Stimulated activated memory B cell treated with anti-CD40 and anti-IgM and Interleukin-4, amounts not matched to agents 10 μg/mL and 1 μg/mL and 100 μg/mL, for 72 hours (primary cell): Measurements from ENCODE around the gene ACVR1.

Experiments used
- ATAC-seq: fragments of 150-1000 bp; cut with Tn5 transposase; 2 replicates; pipeline ENCODE4 v1.10.0; 2021
- H3K27ac Mint-ChIP-seq: one replicate; pipeline ENCODE4 v1.8.0; 2022; ENCODE audit warnings: mild to moderate bottlenecking, mixed read lengths
- H3K27me3 Mint-ChIP-seq: one replicate; pipeline ENCODE4 v1.8.0; 2022; ENCODE audit warnings: mixed read lengths
- H3K36me3 Mint-ChIP-seq: one replicate; pipeline ENCODE4 v1.8.0; 2022; ENCODE audit warnings: mixed read lengths
- H3K4me1 Mint-ChIP-seq: one replicate; pipeline ENCODE4 v1.8.0; 2022; ENCODE audit warnings: mixed read lengths
- H3K4me3 Mint-ChIP-seq: one replicate; pipeline ENCODE4 v1.8.0; 2022; ENCODE audit warnings: mild to moderate bottlenecking, moderate library complexity, mixed read lengths
- H3K9me3 Mint-ChIP-seq: one replicate; pipeline ENCODE4 v1.8.0; 2022; ENCODE audit warnings: mixed read lengths

ACVR1 gene

DNA sequence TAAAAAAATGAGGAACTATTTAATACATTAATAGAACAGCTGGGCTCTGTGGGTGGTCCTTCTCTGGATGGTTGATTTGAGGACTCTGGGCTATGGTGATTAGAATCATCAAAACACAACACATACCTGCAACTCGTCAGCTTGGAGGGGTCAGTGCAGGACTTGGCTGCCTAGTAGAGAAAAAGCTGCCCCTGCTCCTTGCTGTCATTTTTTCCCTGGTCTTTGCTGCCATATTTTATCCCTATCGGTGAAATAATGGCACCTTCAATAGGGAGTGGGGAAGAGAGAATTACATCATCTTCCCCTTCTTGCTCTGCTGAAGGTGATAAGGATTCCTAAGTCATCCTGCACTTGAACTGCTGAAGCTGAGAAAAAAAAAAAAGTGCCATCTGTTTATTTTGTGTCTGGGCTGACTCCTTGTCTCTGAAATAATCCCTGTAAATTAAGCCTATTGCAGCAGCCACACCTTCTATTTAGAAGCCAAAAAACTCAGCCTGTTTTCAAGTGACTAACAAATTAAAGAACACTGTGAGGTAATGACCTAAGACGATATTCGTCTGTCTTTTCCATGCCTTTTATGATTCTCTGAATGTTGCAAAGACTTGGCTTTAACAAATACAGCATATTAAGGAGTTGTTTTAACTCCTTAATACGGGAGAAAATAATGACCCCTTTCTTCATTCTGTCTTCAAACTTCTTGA, 89.3 kb downstream of the ACVR1 start:
- no peaks in the 10 kb centered on the region for H3K36me3 Mint-ChIP-seq

DNA sequence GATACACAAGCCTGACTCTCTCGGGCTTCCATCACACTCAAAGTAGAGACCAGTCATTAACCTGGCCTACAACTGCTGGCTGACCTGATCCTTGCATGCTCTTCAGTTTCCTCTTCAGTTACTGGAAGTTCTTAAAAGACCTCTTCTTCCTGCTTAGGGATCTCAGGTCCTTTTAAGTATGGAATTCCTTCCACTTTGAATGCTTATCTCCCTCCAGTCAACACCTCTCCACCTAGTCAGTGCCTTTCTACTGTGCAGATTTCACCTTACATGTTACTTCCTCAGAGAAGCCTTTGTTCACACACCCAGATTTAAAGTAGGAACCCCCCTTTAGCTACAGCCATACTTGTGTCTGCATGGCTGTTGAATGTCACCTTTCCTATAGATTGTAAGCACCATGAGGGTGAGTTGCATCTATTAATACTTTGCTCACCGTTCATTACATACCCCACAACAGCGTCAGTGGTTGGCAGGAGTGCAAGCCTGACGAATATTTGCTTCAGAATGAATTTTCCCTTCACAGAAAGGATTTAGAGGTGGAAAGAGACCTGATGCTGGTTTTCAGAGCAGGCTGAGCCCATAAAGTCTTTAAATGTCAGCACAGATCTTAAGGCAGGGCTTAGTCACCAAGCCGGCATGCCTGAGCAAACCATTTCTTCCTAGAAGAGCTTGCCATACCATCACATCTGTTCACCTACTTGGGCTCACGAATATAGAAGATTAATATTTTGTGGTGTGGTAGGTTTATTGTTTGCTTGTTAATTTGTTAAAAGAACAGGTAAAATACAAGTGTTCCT, 90.1 kb downstream of the ACVR1 start:
- H3K4me3 Mint-ChIP-seq: no peak overlapping the region

More for the DNA sequence above, 89.3 kb downstream of the ACVR1 start:
- no peak overlapping the region for H3K4me3 Mint-ChIP-seq
- no peak for ATAC-seq
- H3K4me1 Mint-ChIP-seq: peaks cover 11% of the 10 kb centered on the region
- H3K27ac Mint-ChIP-seq: no peak overlapping the region
- no peaks in the 10 kb centered on the region for H3K9me3 Mint-ChIP-seq
- no peaks in the 10 kb centered on the region for H3K27me3 Mint-ChIP-seq

DNA sequence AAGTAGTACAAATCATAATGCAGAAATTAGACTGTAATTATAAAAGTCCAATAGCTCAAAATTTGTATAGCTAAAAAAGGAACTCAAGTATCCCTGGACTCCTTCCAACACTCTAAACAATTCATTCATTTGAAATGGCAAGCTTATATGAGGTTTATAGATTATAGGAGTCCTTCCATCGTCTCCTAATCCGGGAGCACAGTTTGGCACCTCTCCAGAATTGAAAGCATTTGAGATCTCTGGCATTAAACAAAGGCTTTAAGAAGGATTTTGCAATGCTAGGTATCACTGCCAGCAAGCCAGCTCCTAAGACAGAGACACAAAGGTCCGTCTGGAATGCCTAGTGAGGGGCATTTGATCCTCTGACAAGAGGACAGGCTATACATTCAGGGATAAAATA, 90.9 kb downstream of the ACVR1 start:
- Mint-ChIP-seq H3K27me3 (no peaks in the 10 kb centered on the region), H3K9me3 (no peaks in the 10 kb centered on the region), H3K27ac (no peak overlapping the region), H3K36me3 (peaks cover 6% of the 10 kb centered on the region), H3K4me3 (no peak overlapping the region), H3K4me1 (peaks cover 17% of the 10 kb centered on the region)
- no peak for ATAC-seq

More for the DNA sequence above, 90.1 kb downstream of the ACVR1 start:
- Mint-ChIP-seq H3K36me3 (no peaks in the 10 kb centered on the region), H3K4me1 (peaks cover 17% of the 10 kb centered on the region), H3K9me3 (no peaks in the 10 kb centered on the region), H3K27me3 (no peaks in the 10 kb centered on the region), H3K27ac (no peak overlapping the region)
- no peak for ATAC-seq

DNA sequence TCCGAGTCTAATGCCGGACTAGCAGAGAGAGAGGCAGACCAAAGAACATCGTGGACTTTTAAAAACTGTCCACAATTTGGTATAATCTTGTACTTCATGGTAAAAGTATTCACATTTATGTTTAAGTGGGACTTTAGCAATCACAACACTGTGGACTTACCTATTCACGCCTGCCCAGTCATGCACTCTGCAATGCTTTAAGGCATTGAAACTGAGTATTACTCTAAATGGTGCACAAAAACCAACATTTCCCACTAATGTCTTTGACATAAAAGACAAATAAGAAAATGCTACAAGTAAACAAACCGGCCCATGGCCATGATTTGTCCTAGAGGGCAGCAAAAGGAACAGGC, 91.3 kb downstream of the ACVR1 start:
- H3K4me1 Mint-ChIP-seq: peaks cover 17% of the 10 kb centered on the region
- no peaks in the 10 kb centered on the region for H3K9me3 Mint-ChIP-seq
- no peak for ATAC-seq
- H3K4me3 Mint-ChIP-seq: no peak overlapping the region
- no peaks in the 10 kb centered on the region for H3K27me3 Mint-ChIP-seq
- H3K36me3 Mint-ChIP-seq: peaks cover 10% of the 10 kb centered on the region
- no peak overlapping the region for H3K27ac Mint-ChIP-seq

DNA sequence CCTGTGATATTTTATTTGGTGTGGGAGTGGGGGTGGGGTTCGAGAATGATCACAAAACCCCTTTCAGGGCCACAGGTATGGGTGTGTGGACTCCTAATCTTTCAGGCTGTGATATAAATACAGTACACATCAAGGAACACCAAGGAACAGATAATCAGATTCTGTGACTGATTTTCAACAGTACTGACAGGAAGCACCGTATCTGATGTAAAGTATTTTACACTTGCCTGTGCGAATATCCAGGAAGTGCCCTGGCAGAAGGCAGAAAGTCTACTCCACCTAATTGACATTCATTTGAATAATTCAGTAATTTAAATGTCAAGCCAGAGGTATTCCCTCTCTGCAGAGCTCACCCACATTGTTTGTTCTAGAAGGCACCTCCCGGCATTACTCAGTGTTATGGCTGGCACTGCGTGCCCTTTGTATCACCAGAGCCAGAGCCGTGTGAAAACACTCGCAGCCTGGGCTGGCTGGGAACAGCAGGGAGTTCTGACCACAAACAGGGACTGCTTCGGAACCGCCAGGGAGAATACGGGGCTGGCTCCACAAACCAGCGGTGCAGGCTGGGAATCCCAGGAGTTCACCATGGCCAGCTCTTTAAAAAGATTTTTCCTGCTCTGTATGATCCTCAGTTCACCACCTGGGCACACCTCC, 91.8 kb downstream of the ACVR1 start:
- H3K4me3 Mint-ChIP-seq: no peak overlapping the region
- H3K36me3 Mint-ChIP-seq: peaks cover 14% of the 10 kb centered on the region
- H3K27me3 Mint-ChIP-seq: no peaks in the 10 kb centered on the region
- no peak for ATAC-seq
- H3K4me1 Mint-ChIP-seq: peaks cover 17% of the 10 kb centered on the region
- no peaks in the 10 kb centered on the region for H3K9me3 Mint-ChIP-seq
- no peak overlapping the region for H3K27ac Mint-ChIP-seq

DNA sequence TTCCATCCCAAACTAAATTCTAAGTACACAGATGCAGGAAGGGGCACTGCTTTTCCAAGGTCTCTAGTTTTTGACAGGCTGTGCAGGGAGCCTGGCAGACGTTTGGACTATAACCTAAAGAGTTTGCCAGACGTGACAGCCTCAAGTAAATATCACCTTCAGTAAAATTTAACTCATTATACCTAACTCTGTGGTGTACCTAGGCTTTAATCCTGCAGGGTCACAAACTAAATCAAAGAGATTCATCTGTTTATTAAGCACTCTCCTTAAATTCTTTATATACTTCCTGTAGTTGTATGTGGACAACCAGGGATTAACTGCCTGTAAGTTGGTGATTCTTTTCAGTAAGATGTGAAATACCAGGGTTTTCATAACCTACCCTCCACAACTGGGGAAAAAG, 92.9 kb downstream of the ACVR1 start:
- H3K4me1 Mint-ChIP-seq: peaks cover 17% of the 10 kb centered on the region
- no peak overlapping the region for H3K27ac Mint-ChIP-seq
- no peaks in the 10 kb centered on the region for H3K9me3 Mint-ChIP-seq
- no peak overlapping the region for H3K4me3 Mint-ChIP-seq
- peaks cover 16% of the 10 kb centered on the region for H3K36me3 Mint-ChIP-seq
- no peak for ATAC-seq
- H3K27me3 Mint-ChIP-seq: no peaks in the 10 kb centered on the region

DNA sequence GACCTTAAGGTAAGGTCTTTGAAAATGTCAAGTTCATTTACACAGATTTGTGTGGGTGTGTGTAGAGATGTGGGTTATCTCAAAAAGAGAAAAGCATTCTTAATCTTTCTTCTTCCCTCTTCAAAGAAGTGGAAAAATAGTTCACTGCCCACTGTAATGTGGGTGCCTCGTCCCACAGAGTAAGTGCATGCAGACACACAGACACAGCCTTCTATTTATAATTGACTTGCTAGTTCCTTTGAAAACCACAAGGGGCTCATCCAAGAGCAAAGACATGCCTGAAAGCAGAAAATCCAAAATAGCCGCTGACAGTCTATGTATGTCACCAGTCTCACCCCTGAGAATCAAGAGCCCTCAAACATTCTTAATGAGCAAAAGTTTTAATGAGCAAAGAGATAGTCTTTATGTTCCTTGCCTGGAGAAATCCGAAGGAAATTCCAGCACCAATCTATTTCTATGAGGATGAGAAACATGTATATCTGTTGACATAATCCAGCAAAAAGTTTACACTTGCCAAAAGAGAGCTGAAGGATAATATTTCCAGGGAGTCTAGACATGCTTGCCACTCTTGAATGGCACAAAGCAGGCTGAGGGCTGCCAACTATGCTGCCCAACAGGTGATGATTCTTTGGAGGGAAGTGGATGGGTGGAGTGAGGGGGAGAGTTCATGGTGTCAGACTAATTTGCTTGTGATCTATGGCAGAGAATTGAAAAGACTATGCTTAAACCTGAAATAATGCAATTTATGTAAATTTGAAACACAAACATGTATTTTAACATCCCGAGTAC, 93.9 kb downstream of the ACVR1 start:
- Mint-ChIP-seq H3K9me3 (no peaks in the 10 kb centered on the region), H3K4me1 (peaks cover 17% of the 10 kb centered on the region), H3K36me3 (peaks cover 16% of the 10 kb centered on the region), H3K27ac (peak overlapping the region; percentile 77), H3K27me3 (no peaks in the 10 kb centered on the region), H3K4me3 (no peak overlapping the region)
- peak; percentile 85 for ATAC-seq

DNA sequence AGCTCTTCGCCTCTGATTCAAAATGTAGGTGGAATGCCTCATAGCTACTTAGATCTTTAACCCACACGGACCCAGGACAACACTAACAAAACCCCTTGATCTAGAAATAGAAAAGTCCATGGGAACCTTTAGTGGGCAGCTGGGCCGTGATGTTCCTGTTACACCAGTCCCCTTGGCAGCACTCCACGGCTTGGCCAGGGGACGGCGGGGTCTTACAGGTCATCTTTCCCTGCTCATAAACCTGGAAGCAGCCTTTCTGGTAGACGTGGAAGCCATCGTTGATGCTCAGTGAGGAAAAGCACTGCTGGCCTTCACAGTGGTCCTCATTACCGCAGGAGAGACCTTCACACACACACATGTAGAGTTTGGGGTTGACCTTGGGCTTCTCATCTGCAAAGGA, 95.9 kb downstream of the ACVR1 start:
- Mint-ChIP-seq H3K27me3 (no peaks in the 10 kb centered on the region), H3K4me1 (peaks cover 17% of the 10 kb centered on the region), H3K9me3 (no peaks in the 10 kb centered on the region), H3K27ac (peak overlapping the region; percentile 8), H3K36me3 (peaks cover 23% of the 10 kb centered on the region), H3K4me3 (no peak overlapping the region)
- no peak for ATAC-seq

DNA sequence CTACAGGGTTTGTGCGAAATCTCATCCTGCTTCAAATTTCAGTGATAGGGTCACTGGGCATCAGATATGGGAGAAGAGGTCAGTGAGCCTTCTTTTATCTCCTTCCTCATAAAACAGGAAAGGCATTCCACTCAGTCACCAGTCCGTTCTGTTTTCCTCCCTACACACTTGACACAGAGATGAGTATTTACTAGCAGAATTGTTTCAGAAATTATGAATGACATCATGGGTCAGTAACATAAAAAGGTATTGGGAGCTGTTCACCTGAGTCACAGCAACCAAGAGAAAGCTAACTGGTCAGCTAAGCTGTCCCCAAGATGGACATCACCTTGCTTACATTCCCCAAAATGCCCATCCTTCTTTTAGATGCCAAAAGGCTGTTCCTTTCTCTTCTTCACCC, 96.3 kb downstream of the ACVR1 start:
- Mint-ChIP-seq H3K36me3 (peaks cover 27% of the 10 kb centered on the region), H3K4me1 (peaks cover 17% of the 10 kb centered on the region), H3K9me3 (no peaks in the 10 kb centered on the region), H3K27ac (peak overlapping the region; percentile 8), H3K4me3 (no peak overlapping the region), H3K27me3 (no peaks in the 10 kb centered on the region)
- no peak for ATAC-seq

DNA sequence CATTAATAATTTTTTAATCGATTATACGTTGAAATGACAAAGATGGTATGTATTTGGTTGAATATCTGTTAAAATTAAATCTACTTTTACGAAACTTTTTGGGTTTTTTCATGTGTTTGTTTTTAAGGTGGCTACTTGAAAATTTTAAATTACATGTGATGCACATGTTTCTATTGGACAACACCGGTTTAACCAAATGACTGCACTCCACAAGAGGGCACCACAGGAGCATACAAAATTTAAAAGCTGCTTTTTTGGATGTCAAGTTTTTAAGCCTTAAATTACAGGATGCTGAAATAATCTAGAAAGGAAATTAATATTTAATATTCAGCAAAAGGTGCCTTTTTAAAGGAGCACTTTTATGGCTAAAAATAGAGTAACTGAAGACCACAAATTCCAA, 98.7 kb downstream of the ACVR1 start:
- H3K36me3 Mint-ChIP-seq: peaks cover 44% of the 10 kb centered on the region
- peaks cover 13% of the 10 kb centered on the region for H3K4me1 Mint-ChIP-seq
- H3K27ac Mint-ChIP-seq: no peak overlapping the region
- no peaks in the 10 kb centered on the region for H3K27me3 Mint-ChIP-seq
- no peak for ATAC-seq
- no peak overlapping the region for H3K4me3 Mint-ChIP-seq
- no peaks in the 10 kb centered on the region for H3K9me3 Mint-ChIP-seq

DNA sequence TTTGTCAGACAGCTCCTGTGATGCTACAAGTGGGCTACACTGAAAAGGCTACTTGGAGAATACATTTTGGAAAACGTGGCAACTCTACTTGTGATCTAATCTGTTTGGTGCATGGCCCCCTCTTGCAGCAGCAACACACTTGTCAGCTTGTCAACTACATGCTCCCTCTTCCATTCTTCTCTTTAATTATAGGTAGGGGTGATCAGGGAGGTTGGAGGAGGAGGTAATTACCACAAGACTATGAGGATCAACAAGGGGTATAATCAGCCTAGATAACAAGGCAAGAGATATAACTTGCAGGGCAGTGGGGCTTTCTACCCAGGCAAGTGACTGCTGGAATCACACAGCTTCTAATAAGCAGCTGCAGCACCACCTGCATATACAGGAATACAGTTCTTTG, 104.9 kb downstream of the ACVR1 start:
- Mint-ChIP-seq H3K27ac (no peak overlapping the region), H3K27me3 (no peaks in the 10 kb centered on the region), H3K4me1 (no peaks in the 10 kb centered on the region), H3K9me3 (no peaks in the 10 kb centered on the region), H3K4me3 (no peak overlapping the region), H3K36me3 (peaks cover 71% of the 10 kb centered on the region)
- ATAC-seq: no peak

DNA sequence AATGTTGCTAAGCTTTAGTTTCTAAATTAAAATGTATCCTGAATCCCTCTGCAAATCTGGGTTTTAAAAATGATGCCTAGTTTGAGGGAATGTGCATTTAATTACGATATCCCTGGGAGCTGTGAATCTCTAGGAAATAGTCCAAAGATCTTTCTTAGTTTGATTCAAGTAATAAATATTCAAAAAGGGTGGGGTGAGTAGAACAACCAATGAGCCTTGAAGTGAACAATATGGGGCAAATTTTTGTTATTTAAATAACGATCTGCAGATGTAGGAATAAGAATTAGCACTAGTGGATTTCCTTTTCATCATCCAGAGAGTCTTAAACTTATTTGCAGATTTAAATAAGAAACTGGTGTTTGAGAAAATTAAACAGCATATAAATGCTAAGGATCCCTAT, 106.3 kb downstream of the ACVR1 start:
- H3K27me3 Mint-ChIP-seq: no peaks in the 10 kb centered on the region
- no peak overlapping the region for H3K4me3 Mint-ChIP-seq
- ATAC-seq: no peak
- no peaks in the 10 kb centered on the region for H3K4me1 Mint-ChIP-seq
- H3K27ac Mint-ChIP-seq: no peak overlapping the region
- H3K9me3 Mint-ChIP-seq: no peaks in the 10 kb centered on the region
- H3K36me3 Mint-ChIP-seq: peaks cover 72% of the 10 kb centered on the region

DNA sequence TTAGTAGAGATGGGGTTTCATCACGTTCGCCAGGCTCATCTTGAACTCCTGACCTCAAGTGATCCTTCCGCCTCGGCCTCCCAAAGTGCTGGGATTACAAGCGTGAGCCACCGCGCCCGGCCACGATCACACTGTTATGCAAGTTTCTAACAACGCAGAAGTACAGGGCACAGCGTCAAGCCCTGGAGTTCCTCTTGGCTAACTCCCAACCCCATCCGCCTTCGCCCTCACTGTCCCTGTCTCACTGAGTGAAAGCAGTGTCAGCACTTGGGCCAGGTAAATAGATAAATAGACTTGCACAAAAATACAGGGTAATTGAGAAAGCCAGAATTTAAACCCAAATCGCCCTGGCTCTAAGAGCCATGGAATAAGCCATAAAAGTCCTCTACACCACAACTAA, 111.7 kb downstream of the ACVR1 start:
- ATAC-seq: no peak
- Mint-ChIP-seq H3K36me3 (peaks cover 69% of the 10 kb centered on the region), H3K27me3 (no peaks in the 10 kb centered on the region), H3K27ac (no peak overlapping the region), H3K4me1 (no peaks in the 10 kb centered on the region), H3K4me3 (no peak overlapping the region), H3K9me3 (no peaks in the 10 kb centered on the region)

DNA sequence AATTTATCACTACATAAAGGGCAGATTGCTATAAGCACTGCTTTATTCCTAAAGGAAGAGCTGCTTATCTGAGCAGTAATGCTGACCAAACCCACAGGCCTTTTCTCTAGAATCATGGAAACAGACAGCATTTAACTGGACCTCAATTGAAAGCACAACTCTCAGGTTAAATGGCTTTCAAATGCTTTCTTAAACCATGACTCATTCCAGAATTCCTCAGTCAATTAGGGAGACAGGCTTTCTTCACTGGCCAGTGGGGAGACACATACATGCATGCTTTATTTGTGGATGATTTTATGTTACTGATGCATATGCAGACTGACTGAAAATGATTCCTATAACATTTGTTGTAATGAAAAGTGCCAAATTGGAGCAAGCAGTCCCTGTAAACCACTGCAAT, 114.6 kb downstream of the ACVR1 start:
- ATAC-seq: no peak
- Mint-ChIP-seq H3K36me3 (peaks cover 75% of the 10 kb centered on the region), H3K4me1 (no peaks in the 10 kb centered on the region), H3K27ac (no peak overlapping the region), H3K27me3 (no peaks in the 10 kb centered on the region), H3K4me3 (no peak overlapping the region), H3K9me3 (peaks cover 6% of the 10 kb centered on the region)

DNA sequence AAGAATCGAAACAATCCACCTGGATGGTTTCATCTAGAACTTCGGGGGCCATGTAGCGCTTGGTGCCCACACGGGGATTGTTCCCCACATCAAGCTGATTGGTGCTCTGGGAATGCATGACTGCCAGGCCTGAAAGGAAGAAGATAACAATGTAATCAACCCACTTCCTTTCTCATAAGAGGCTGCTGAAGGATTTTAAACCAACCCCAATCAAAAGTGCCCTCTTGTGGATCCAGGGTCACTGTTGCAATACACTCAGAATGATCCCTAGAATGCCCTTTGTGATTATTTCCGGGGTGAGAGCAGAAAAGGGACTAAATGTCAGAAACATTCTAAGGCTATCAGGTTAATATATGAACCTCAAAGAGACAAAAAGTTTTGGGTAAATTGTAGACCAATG, 115.2 kb downstream of the ACVR1 start:
- Mint-ChIP-seq H3K4me1 (no peaks in the 10 kb centered on the region), H3K27me3 (no peaks in the 10 kb centered on the region), H3K9me3 (peaks cover 10% of the 10 kb centered on the region), H3K4me3 (no peak overlapping the region), H3K36me3 (peaks cover 76% of the 10 kb centered on the region), H3K27ac (no peak overlapping the region)
- no peak for ATAC-seq
